ENCODE data around the gene TMEM72.
A peak's percentile ranks its signal among the peaks of the same experiment; 100 is the strongest.

Gene TMEM72

DNA sequence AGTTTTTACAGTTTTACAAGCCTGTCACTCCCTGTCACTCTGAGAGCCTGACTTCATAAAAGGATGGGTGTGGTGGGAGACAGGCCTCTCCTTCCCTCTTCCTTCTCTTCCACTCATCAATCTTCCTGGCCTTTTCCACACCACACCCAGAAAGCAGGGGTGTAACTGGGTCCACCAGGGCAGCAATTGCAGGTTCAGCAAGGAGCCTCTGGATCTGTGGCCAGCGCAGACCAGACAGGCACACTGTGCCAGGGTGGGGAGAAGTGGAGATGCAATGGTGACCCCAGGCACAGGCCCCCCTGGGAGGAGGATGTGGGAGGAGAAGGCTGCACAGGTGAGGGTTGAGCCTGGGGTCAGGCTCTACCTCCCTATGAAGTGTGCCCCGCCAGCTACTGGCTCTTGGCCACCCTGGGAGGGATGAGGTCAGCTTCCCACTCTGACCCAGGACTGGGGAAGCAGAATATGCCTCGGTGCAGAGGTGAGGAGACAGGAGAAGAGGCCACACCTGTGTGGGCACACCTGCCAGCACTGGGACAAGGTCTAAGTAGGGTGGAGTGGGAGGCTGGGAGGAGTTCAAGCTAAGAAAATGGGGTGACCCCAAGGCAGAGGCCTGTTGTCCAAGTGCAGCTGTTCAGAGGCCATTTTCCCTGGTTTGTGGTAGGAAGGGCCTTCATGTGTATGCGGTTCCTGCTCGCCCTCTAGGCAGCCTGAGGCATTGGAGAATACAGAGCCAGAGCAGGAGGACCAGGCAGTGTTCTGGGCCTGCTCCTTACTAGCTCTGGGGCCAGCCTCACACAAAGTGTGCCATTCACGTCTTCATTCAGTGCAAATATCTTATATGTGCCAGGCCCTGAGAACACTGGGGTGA lies 20.2 kb upstream of the TMEM72 start:
- no peak for DNase-seq

DNA sequence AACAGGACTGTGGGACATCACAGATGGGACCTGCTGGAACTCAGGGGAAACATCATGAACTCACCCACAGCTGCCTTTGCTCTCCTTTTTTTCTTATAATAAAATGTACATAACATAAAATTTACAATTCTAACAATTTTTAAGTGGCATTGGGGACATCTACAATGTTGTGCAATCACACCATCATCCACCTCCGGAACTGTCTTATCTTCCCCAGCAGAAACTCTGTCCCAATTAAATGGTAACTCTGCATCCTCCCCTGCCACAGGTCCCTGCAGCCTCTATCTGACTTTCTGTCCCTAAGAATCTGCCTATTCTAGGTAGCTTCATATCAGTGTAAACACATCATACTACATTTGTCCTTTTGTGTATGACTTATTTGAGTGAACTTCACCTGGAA lies 19.4 kb upstream of the TMEM72 start:
- no peak for DNase-seq

DNA sequence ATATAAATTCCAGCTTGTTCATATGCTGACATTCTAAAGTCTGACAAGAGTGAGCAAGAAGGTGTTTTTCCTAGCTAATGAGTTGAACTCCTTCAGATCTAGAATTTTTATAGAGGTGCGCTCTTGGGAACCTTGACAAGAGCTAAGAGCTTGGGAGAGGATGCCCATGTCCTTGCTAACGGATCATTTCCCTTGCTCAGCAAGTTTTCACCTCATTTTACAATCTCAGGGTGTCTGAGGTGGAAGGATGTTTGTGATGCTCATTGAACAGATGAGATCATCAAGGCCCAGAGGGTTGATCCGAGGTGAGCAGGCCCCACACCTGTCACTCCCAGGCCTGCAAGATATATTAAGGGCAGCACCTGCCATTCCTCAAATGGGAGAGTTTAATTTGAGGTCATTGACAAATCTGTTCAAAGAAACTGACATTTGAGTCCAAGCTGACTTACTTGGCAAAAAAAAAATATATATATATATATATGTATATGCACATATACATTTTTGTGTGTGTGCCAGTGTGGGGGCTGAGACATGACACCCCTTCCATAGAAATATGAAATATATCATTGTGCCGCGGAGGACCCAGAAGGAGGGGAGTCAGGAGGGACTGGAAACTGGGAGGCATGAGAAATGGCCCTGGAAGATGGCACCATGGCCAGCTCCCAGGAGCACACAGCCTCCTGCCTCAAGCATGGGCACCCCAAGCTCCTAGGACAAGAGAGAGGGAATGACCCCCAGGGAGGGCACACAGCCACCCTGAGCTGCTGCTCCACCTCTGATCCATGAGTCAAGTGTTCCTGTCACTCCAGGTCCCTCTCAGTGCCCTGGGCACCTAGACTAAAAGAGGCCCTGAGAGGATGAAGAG lies 17.3 kb upstream of the TMEM72 start:
- DNase-seq, result no peak

DNA sequence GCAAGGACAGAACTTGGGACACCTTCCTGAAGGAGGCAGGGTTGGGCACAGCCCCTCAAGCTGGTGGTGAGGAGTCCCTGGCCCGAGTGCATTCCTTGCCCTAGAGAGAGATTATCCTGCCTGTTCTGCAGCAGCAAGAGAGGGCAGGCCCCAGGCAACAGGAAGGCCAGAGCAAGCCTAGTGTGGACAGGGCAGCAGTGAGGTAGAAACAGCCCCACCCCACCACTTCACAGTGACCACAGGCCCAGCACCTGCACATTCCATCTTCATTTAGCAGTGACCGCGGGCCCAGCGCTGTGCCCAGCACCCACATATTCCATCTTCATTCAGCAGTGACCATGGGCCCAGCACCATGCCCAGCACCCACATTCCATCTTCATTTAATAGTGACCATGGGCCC lies 16.4 kb upstream of the TMEM72 start:
- no peak for DNase-seq

DNA sequence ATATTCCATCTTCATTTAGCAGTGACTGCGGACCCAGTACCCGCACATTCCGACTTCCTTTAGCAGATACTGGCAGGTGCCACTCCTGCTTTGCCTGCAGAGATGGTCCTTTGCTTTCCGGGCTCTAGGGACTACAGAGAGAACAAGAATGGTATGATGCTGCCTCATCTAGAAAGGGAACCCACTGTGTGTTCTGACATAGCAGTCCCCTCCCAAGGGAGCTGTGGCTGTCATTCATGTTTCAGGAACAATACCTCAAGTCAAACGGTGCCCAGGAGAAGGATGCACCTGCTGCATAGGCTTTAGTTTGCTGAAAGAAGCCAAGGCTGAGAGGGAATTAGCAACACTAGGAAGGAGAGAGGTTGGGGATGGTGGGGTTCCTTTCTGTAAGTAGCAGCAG lies 15.9 kb upstream of the TMEM72 start:
- DNase-seq, result no peak

DNA sequence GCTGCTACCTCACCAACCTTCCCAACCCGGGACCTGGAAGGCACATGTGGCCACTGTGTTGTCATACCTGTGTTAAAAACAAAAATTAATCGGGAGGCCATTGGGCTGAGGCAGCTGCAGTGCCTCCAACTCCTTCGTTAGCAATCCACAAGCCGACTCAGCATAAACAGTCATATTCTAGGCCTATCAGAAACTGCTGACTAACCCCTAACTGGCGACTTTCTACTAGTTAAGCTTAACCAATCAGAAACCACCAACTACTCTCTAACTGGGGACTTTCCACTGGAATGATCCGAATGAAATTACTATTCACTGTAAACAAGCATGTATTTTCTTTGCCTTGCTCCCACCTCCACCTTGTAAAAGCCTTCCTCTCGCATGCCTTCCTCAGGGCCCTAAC lies 14.1 kb upstream of the TMEM72 start:
- DNase-seq, result no peak

DNA sequence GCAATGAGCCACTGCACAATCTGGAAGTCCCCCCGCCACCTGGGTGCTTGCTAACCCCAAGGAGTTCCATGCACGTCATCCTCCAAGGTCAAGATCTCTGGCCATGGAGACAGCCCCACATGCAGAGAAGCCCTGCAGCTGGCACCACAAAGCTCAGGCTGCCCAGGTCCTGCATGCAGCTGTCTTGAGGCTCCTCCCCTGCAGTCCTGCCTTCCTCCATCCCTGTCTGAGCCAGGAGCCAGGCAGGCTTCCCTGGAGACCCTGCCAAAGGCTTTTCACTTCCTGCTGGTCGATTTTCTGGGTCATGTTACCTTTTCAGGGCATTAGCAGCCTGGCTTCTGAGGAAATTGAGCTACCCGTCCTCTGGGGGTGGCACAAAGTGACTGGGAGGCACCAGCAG lies 12.5 kb upstream of the TMEM72 start:
- no peak for DNase-seq

DNA sequence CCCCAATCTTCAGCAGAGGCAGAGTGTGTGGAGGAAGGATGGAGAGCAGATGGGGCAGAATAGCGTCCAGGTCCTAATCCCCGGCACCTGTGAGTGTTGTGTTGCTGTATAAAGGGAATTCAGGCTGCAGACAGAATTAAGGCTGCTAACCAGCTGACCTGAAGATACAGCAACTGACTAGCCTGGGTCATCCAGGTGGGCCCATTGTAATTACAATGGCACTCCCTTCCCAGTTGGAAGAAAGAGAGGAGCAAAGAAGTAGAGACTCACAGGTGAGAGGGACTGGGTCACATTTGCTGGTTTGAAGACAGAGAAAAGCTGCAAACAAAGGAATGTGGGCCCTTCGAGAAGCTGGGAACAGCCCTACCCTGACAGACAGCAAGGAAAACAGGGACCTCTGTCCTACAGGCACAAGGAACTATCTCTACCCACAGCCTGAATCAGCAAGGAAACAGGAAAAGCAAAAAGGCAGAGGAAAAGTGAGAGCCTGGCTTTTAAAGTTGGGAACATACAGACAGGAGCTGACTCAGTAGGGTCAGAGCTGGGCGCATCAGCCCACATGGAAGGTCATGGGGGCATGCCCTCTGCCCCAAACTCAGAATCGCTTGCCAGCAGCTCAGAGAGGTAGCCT lies 11.6 kb upstream of the TMEM72 start:
- no peak for DNase-seq

DNA sequence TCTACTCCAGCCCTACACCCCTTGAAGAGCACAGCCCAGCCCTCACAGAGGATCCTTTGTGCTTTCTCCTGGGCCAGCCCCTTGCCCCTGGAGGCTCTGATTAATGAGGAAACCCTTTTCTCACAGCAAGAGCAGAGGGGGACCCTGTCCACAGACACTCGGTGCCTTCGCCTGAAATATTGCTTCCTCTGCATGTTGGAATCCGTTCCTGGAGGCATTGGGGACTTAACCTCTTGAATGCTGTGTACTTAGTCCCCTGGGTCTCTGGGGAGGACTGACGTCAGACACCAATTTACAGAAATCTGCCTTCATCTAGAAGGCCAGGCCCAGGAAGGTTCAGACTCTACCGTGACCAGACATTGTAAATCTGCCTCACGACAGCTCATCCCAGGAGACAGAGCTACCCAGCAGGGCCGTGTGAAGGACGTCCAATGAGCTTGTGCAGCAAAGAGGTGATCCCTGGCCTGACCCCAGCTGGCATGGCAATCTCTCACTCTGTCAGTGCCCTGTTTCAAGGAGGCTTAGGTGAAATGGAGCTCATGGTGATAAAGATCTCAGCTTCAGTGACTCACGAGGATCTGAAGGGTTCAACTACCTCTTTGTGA lies 8.1 kb upstream of the TMEM72 start:
- DNase-seq, result no peak

DNA sequence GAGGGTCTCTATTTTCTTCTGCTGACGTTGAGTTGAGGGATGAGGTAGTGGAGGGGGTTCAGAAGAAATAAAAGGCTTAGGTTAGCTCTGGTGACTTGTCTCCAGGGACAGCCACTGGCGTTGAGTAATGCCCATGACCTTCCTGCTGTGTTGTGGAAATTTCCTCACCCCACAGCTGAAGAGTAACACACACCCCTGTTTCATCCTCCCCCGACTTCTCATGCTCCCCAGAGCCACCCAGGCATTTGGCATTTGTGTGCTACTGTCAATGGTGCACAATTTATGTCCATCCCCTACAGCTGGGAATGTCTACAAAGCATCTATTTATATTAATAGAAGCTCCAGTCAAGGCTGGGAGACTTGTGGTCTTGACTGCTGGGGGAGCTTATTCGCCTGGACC lies 4.7 kb upstream of the TMEM72 start:
- DNase-seq, result no peak

DNA sequence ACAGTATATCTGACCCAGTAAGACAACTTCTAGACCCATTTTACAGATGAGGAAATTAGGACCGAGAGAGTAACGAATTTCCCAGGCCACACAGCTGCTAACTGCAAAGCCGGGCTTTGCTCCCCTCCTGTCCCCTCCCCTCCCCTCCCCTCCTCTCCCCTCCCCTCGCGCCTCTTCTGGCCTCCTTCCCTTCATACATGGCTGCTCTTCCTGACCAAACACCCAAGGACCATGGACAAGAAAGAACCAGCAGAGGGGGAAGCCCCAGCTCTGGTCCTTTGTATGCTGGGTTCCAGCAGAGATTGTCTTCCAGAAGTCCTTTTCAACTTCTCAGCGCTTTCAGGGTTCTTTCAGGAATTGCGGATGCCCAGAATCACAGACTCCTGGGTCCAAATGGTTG lies 3.6 kb upstream of the TMEM72 start:
- DNase-seq, result no peak

DNA sequence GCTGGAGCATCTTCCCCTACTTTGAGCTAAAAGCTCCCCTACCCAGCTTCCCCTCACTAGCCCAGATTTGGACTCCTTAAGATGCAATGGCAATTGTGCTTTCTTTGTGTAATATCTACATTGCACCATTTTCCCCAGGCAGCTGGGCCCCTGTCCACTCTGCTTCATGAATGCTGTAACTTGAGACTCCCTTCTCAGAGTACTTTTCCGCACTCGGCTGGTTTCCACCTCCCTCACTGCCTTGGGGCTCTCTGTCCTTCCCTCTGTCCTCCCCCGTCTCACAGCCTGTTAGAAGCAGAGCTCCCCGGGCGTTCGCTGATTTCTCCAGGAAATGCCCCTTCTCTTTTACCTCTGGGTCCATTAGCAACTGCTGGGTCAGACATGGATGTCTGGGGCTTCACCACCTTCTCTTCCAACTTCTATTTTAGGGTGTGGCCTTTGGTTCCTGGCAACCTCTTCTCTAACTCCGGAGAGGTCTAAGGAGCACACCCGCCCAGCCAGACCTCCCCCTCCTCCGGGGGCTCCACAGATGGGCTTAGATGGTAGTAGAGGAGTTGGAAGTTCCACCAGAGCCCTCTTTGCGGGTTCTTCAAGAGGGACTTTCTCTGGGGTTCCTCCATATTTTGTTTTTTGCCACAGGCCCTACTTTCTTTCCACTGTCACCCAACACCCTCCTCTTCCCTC lies 2.9 kb upstream of the TMEM72 start:
- no peak for DNase-seq

DNA sequence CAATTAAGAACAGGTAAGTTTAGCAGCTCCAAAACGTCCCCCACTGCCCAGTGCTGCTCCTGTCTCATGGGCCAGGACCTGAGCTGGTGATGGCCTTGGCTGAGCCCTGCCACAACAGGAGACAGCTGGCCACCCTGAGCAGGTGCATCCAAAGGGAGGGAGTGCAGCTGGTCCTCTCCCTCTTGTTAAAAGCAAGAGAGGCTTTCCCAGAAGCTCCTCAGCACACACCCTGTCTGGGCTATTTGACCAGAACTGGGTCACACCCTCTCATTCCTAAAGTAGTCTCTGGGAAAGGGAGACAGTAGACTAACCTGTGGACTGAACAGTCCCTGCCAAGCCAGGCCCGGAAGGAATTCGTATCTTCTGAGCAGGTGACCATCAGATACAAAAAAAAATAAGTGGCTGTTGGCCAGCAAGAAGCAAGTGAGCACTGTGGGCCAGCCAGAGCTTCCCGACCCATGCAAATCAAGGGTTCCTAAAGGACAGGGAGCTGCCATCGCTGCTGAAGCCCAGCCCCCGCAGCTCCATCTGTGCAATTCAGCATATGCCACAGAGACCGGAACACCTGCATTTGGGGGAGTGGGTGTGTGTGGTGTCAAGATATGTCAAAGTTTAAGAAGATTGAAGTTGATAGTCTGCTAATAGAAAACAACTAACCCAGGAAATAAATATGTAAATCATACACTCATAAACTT lies 2.1 kb upstream of the TMEM72 start:
- no peak for DNase-seq

DNA sequence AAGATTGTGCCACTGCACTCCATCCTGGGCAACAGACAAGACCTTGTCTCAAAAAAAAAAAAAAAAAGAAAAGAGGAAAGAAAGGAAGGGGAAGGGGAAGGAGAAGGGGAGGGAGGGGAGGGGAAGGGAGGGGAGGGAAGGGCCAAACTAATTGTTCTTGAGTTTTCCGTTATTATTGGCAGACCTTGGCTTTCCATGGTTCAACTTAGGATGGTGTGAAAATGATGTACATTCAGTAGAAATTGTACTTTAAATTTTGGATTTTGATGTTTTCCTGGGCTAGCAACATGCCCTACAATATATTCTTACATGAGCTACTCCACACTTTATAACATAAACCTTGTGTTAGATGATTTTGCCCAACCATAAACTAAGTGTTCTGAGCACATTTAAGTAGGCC lies 1.2 kb upstream of the TMEM72 start:
- no peak for DNase-seq

DNA sequence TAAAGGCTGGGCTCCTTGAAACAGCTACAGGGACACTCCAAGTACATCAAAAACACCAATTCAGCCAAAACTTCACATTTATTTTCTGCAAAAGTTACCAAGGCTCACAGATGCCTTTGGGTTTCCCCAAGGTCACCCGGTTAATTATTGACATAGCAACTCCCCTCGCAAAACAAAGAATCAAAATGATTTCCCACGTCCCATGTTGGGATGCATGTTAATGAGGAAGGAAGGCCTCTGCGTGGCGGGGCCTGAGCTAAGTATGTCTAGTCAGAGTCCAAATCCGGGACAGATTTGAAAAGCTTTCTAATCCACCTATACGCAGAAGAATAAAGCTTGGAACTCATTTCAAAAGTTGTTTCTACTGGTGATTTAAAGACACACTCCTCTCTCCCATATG lies 535 bp upstream of the TMEM72 start:
- DNase-seq, result no peak

DNA sequence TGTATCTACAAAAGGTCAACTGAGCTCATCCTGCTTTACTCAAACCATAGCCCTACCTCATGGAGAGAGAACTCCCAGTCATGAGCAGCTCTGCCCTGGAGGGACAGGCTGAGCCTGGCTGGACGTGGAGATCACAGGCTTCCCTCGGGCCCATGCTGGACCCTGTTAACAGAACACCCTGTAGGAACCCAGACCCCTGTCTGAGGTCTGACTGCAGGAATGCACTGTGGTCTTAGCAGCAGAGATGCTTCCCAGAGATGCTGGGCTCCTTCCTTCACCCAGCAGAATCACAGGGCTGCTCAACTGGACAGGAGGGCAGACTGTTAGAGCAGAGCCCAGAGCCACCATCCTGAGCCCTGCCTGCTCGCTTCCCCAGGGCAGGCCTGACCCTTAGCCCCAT lies 814 bp downstream of the TMEM72 start:
- no peak for DNase-seq

DNA sequence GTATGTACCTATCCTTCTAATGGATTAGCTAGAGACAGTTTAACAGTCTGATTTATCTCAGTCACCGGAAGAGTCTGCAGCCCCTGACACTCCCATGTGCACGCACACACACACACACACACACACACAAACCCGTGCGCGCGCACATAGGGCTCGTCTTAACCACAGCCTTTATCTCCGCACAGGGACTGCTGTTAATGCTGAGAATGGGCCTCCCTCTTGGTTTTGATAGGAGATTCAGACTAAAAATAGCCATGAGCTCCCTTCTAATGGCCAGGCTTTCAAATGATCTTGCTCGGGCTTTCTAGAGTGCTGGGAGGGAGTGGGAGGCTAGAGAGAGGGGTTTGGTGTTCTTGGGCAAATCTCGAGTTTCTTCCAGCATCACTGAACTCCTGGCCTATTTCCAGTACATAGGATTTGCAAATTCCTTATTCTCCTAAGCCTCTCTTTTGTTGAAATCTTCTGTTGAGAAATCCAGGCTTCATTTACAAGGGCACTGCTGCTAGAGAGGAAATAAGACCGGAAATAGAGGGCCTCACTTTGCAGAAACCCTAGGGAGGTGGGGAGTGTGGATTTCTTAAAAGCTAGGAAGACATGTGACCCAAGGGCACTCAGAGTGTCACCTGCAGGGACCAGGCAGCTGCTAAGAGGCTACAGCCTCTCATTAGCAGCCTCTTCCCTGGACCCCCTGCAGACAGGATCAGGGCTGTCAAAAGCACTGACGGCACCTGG lies 2.4 kb downstream of the TMEM72 start:
- DNase-seq, result peak; percentile 40

DNA sequence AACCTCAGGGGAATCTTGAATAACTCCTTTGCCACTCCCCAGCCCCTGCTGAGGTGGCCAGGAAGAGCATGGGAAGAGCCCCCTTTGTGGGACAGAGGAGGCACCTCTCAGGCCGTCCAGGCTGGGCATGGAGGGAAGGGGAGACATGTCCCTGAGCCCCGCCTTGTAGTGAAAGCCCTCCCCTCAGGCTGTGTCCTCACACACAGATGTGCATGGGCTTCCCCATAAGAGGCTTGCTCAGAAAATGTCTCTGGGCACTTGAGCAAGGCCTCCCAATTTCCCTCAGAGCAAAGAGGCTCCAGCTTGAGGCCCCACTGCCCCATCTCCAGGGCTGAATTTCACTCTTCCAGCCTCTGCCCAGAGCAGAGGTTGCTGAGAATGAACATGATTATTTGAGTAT lies 3.8 kb downstream of the TMEM72 start:
- DNase-seq, result no peak

DNA sequence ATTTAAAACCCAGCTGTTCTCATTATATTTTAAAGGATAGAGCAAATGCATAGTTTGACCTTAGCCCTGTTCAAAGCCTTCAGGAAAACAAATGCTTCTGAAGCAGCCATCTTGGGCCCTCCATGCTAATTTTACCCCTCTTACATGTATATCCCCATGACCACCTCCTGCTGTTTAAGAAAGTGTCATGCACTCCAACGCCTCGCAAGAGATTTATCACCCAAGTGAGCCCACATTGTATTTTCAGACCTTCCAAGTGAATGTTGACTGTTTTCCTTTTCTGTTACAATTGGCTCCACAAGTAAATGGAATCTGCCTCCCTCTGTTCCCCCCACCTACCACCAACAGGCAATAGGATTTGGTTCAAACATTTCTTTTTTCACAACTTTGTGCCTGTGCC lies 5.3 kb downstream of the TMEM72 start:
- DNase-seq, result no peak

DNA sequence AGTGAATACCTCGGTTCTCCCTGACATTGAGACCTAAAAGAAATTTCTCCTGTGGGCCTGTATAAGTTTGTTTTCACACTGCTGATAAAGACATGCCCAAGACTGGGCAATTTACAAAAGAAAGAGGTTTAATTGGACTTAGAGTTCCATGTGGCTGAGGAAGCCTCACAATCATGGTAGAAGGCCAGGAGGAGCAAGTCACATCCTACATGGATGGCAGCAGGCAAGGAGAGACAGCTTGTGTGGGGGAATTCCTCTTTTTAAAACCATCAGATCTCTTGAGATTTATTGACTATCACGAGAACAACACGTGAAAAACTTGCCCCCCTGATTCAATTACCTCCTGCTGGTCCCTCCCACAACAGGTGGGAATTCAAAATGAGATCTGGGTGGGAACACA lies 6.7 kb downstream of the TMEM72 start:
- DNase-seq, result no peak

DNA sequence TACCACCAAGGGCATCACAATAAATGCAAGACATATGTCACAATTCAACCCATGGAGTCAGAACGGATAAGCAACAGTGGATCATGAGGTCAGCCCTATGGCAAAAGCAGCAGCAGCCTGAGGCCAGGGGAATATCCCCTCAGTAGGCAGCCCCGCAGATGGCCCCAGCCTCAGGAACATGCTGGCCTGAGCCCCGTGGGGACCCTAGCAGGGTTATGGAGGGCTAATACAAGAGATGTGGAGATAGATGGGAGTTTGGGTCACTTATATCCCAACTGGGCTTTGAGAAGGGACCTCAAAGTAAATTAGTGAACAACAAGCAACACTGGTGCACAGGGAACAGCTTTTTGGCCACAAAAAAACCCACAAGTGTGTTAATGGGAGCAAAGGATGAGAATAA lies 9.1 kb downstream of the TMEM72 start:
- no peak for DNase-seq

Data from CD4-positive, alpha-beta T cell treated with Interleukin-21 for 1 hour (primary cell).